HG02943 (cell line): ENCODE measurements around the gene RGPD8.
"Not testable (repeated sequence)": the region's sequence is repeated elsewhere in the genome, so short reads cannot be mapped to it uniquely, and the experiment has no call there.

Experiments
- ATAC-seq: cut with Tn5 transposase; IDR thresholded peaks from one replicate; pipeline ENCODE4 v1.9.1; 2021; ENCODE audit warnings: mild to moderate bottlenecking, low read depth, moderate library complexity; ENCODE audit not compliant: unreplicated experiment

Gene RGPD8

GRCh38 chr2:112433480-112433879 lies at the start of gene RGPD8:
RGPD8 (minus strand) TSS chr2:112433645; CDS start chr2:112433453, 192 bp downstream.
- ATAC-seq = peak; percentile 94

DNA sequence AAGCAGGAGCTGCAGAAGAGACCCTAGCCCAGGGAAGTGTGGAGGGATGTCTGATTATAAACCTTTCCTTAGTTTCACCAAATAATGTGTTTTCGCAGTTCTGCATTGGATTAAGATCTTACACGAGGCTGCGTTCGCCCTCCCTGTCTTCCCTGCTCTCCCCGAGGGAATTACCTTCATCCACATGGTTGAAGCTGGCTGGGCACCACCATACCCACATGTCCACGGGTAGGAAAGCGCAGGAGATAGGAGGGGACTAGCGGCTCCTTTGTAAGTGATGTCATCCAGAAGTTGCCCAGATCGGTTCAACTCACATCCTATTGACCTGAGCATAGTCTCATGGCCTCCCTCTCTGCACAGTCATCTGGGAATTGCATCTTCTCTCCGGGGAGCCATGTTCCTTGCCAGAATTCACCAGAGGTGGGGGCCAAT lies 49.6 kb upstream of the RGPD8 start:
- no peak for ATAC-seq

DNA sequence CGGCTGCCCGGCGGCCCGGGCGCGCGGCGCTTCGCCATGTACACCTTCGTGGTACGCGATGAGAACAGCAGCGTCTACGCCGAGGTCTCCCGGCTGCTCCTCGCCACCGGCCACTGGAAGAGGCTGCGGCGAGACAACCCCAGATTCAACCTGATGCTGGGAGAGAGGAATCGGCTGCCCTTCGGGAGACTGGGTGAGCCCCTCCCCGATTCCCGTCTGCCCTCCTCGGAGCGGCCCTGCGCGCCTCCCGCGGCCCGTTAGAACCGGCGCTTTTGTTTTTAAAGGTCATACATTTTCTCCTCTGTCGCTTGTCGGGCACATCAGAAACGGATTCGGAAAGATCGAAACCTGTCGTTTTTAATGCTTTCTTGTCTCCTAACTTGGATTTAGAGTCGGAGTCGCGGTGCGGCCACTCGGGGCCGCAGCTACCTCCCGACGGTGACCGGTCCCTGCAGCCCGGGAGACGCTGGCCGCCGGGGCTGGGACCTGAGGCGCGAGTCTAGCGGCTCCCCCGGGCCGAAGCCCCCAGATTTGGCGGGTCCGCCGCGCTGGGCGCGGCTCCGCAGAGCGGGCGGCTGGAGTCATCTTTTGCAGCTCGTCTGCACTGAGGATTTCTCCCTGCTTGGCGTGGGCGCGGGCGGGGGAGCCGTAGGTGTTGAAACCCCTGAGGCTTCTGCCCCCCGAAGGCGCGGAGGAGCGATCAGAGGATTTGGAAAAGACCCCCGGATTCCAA lies 49.0 kb upstream of the RGPD8 start:
- ATAC-seq = peak; percentile 8

DNA sequence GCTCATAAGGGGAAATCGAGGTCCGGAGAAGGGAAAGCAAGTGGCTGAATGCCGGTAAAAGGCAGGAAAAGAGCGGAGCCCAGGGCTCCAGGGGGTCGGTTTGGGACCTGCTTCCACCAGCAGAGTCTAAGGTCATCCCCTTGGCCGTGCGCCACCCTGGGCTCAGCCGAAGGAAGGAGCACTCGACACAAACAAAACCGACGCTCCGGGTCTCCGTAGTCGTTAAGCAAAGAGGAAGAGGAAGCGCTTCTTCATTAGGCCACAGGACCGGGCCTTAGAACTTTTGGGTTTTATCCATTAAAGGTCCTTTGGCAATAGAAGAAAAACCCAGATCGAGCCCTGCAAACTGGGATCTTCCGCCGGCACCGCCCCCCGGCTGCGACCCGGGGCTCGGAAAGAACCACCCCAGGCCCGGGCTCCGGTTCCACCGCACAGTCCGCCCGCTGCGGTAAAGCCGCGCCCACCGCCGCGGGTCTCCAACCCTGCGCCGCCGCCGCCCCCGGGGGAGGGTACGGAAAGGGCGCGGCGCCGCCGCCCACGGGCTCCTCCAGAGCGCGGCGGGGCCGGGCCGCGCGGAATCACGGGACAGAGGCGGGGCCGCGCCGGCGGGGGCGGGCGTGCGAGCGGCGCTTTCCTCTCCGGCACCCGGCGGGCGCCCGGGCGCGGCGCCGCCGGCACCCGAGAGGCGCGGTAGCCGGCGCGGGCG lies 48.2 kb upstream of the RGPD8 start, which contains the start of gene TTL:
TTL (plus strand) TSS at position 629 of the 706 bp plus-strand sequence. CDS start 189 bp downstream, outside the sequence.
- ATAC-seq = peak; percentile 63

- peak; percentile 72 for ATAC-seq
These were observed 47.6 kb upstream of the RGPD8 start for GRCh38 chr2:112481050-112481527.

DNA sequence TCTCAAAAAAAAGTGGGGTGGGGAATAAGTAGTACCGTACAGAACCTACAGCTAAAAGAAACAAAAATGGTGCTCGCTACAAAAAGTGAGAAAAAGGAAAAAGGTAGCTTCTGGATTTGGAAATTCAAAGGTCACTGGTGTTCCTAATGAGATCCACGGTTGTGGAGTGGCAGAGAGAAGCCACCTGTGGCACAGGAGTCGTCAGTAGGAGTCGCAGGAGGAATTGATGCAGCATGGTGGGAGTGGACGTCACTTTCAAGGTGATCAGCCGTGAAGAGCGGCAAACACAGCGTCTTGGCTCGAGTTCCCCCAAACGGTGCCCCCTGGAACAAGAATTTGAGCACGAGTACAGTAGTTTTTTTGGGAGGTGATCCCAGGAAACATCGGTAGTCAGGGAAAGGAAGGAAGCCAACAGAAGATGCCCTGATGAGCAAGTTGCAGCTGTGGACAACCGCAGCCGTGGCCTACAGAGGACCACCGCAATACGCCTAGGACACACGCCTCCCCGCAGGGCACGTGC lies 47.1 kb upstream of the RGPD8 start:
- no peak for ATAC-seq

DNA sequence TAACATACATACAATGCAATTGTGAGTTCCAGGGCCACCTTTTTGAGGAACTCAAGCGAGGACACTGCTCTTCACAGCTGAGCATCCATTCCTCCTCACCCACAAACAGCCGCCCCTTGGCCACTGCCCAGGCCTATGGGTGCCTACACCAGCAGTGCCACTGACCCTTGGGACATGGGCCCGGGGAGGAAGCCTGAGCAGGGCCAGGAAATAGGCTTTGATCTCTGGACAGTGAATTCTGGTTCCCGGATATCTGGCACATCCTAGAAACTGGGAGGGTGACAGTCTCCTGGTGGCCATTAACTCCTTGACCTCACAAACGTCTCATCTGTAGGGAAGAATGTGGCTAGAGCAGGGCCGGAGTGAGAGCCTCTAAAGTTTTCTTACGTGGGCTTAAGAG lies 43.0 kb upstream of the RGPD8 start:
- ATAC-seq = no peak

DNA sequence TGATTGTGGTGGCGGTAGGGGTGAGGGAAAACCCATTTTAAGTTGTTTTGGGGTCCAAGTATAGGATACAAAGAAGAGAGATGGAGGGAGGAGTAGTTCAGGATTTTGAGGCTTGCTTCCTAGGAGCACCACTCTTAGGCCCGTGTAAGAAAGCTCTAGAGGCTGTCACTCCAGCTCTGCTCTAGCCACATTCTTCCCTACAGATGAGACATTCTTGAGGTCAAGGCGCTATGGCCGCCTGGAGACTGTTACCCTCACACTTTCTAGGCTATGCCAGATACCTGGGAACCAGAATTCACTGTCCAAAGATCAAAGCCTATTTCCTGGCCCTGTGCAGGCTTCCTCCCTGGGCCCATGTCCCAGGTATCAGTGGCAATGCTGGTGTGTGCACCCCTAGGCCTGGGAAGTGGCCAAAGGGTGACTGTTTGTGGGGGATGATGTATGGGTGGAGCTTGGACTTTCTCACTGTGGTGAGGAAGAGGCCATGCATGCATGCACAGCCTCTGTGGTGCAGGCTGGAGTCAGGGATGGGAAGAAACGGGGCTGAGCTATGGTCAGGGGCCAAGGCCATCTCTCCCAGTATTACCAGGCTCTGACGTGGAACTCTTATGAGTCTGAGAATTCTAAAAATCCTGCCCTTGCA lies 41.5 kb upstream of the RGPD8 start:
- no peak for ATAC-seq

- ATAC-seq = no peak
These were observed 39.3 kb upstream of the RGPD8 start for GRCh38 chr2:112472547-112473263.

- no peak for ATAC-seq
These were observed 31.9 kb upstream of the RGPD8 start for GRCh38 chr2:112465382-112465781.

- ATAC-seq = no peak
These were observed 29.8 kb upstream of the RGPD8 start for GRCh38 chr2:112463256-112463655.

DNA sequence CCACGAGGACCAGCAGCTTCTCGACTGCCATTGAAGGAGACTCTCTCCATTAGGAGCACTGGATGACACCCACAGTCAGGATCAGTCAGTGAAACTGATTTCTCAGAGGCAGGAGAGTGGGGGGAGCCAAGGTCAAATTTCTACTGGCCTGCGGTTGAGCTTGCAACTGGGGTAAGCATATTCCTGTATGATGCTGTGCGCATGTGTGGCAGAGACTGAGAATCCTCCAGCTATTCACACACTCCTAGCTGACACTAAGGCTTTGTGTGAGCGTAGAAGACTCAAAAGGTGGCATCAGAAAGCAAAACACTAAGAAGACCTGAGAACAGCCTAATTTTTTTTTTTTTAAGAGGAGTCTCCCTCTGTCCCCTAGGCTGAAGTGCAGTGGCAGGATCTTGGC lies 28.7 kb upstream of the RGPD8 start:
- no peak for ATAC-seq

DNA sequence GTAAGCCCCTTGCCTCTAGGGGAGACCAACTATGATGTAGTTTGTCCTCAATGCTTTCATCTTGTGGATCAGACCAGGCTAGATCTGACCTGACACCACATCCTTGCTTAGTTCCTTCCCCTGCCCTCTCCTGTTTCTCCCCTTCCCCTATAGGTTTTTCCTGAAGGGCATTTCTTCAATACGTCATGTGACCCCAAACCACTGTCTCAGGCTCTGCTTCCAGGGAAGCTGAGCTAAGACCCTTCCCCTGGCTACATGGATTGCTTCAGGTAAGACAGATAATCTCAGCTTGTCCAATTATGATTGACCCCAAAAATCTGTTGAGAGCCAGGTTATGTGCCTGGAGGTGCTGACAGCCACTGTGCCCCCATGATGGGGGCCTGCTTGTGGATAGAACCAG lies 25.9 kb upstream of the RGPD8 start:
- no peak for ATAC-seq

GRCh38 chr2:112454586-112454985 lies 21.1 kb upstream of the RGPD8 start:
- no peak for ATAC-seq

- ATAC-seq = no peak
These were observed 17.9 kb upstream of the RGPD8 start for GRCh38 chr2:112451317-112451716.

DNA sequence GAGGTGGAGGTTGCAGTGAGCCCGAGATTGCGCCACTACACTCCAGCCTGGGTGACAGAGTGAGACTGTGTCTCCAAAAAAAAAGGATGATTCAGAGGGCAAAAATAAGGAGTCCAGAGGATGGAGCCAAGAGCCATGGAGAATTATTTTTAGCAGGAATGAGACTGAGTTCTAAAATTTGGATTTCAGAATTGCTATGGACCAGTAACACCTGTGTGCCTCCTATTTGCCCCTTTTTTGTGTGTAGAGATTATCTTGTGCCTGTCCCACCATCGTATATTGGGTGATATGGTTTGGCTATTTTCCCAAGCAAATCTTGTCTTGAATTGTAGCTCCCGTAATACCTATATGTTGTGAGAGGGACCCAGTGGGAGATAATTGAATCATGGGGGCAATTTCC lies 16.4 kb upstream of the RGPD8 start:
- ATAC-seq = no peak

- ATAC-seq = not testable (repeated sequence)
These were observed 10.8 kb upstream of the RGPD8 start for GRCh38 chr2:112444256-112444655.

DNA sequence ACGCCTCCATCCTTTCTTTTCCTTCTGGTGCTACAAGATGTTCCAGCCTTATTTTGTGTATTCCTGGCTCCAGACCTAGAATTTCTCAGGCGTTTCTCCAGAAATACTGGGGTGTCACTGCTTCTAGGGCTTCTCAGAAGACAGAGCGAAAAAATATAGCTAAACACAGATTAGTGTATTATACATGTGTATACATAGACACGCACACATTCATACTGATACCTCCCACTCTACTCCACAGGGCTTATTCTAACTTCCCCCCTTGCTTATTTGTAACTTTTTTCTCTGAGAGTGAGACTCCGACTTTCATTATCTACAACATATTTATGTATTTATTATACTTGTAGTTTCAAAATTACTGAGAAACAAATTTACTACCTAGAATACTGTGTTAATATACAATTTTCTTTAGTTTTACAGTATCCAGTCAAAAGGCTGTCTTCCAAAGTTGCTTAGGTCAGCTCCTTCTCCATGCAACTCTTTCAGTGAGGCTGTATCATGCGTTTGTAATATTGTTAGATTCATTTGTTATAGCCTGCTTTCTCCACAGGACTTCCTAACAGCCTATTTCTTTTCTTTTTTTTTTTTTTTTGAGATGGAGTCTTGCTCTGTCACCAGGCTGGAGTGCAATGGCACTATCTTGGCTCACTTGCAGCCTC lies 5.3 kb upstream of the RGPD8 start:
- ATAC-seq = not testable (repeated sequence)

- not testable (repeated sequence) for ATAC-seq
These were observed 4.0 kb upstream of the RGPD8 start for GRCh38 chr2:112437405-112437831.

DNA sequence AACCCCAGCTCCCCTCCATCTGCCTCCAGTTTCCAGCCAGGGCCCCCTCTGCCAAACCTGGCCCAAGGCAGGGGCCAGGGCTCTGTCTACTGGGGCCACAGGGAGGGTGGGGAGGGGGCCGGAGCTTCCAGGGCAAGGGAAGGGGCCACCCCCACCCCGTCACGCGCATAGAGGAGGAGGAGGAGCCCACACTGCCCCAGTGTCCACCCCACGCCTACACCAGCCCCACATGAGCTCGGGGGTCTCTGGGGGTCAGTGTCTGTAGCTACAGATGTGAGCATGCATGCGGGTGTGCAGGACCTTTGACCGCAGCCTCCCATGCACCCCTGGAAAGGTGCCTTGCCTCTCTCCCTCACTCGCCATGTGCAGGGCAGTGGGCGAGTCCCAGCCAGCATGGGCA lies 3.5 kb upstream of the RGPD8 start:
- not testable (repeated sequence) for ATAC-seq
